Tibial nerve (tissue), 3 donors: ENCODE data around the gene SWAP70.

ENCODE experiments used
- CTCF ChIP-seq, 5 experiments: fragments of 200-600 bp in 3 of 5; fragments of 450-650 bp in 2 of 5; sonication (generic) in 3 of 5; IDR thresholded peaks; one replicate each; pipeline ENCODE4 v1.5.1; 2016 to 2019; ENCODE audit warnings: antibody characterized with exemption in 5 of 5, mild to moderate bottlenecking in 3 of 5, moderate library complexity in 2 of 5
- POLR2A ChIP-seq, 2 donors: fragments of 450-650 bp; IDR thresholded peaks; one replicate each; pipeline ENCODE4 v1.6.1; 2017; ENCODE audit warnings: antibody characterized with exemption in 2 of 2, mild to moderate bottlenecking in 2 of 2, moderate library complexity in 2 of 2

GRCh38 chr11:9774109-9774508 is 110.2 kb downstream of the SWAP70 start:
- TF ChIP-seq CTCF (IDR thresholded peaks at IDR 0.05): no peak
- no peak for TF ChIP-seq POLR2A (IDR thresholded peaks at IDR 0.05)
